HG03159 (cell line): Measurements from ENCODE around the gene LRRC74A.
"Not testable (repeated sequence)": the region's sequence is repeated elsewhere in the genome, so short reads cannot be mapped to it uniquely, and the experiment has no call there.

ENCODE experiments used
- ATAC-seq: cut with Tn5 transposase; IDR thresholded peaks from one replicate; pipeline ENCODE4 v1.9.1; 2021; ENCODE audit warnings: mild to moderate bottlenecking, moderate library complexity; ENCODE audit not compliant: unreplicated experiment

The LRRC74A gene

GRCh38 chr14:76883447-76883846 is 57.2 kb downstream of the LRRC74A start:
- ATAC-seq = no peak

DNA sequence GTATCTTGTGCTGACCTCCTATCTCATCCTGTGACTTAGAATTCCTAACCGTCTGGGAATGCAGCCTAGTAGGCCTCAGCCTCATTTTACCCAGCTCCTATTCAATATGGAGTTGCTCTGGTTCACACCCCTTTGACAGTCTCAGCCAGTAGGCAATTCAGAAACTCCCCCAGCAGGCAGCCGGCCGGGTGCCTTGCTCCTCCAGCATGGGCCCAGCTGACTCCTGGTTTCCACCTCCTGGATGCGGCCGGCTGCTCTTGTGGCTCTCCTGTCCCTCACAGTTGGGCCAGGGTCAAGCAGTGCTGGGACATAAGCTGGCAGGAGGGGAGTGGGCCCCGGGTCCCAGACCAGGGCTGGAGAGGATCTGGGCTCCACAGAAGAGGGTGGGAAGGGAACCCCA is 58.2 kb downstream of the LRRC74A start:
- ATAC-seq = no peak

GRCh38 chr14:76884853-76885276 is 58.7 kb downstream of the LRRC74A start:
- ATAC-seq = no peak

GRCh38 chr14:76887191-76887590 is 61.0 kb downstream of the LRRC74A start:
- ATAC-seq = no peak

DNA sequence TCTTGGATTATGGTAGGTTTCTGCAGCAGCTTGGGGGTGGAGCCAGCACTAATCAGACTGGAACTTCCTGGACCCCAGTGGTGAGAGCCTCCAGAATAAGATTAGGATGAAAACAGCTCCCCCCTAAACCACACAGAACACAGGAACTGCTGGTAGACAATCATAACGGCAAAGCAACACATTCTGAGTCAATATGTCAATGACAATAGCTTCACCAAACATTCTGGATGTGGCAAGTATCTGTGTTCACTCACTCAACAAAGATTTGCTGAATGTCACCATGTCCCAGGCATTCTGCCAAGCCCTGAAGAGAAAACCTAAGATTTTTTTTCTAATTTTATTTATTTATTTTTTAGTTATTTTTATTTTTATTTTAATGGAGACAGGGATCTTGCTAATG is 65.2 kb downstream of the LRRC74A start:
- ATAC-seq = no peak

DNA sequence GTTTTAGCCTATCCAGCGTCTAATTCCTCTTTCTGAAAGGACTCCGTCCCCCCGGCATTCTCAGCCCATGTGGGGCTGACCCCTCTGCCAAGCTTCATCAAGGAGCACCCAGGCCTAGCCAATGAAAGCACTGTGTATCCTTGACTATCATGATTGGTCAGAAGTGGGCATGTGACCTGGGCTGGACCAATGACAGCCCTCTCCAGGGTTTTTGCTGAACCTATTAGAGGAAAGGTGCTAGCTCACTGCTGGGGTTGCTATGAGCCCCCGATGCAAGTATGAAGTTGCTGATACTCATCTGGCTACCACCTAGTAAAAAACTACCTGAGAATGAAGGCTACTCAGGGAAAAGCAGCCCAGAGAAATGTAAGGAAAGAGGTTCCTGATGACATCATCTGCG is 68.1 kb downstream of the LRRC74A start:
- no peak for ATAC-seq

DNA sequence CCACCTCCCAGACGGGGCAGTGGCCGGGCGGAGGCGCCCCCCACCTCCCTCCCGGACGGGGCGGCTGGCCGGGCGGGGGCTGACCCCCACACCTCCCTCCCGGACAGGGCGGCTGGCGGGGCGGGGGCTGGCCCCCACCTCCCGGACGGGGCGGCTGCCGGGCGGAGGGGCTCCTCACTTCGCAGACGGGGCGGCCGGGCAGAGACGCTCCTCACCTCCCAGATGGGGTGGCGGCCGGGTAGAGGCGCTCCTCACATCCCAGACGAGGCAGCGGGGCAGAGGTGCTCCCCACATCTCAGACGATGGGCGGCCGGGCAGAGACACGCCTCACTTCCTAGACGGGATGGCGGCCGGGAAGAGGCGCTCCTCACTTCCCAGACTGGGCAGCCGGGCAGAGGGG is 71.8 kb downstream of the LRRC74A start:
- not testable (repeated sequence) for ATAC-seq

DNA sequence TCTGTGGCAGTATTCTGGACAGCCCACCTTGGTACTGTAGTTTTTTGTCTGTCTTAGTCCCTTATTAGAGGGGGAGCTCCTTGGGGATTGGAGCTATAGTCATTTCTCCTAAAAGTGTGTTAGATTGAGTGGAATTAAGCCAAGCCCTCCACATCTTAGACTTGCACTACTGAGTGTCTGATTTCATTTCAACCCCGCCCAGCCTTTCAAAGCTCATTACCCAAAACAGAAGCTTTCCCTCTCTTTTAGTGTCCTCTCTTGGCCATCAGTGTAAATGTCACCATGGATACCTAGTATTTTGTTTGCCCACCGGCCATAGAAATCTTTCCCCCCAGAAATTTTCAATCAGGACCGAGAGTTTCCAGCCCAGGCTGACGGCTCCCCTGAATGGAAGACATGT is 74.5 kb downstream of the LRRC74A start:
- no peak for ATAC-seq

GRCh38 chr14:76901171-76902055 is 75.2 kb downstream of the LRRC74A start:
- ATAC-seq = no peak

DNA sequence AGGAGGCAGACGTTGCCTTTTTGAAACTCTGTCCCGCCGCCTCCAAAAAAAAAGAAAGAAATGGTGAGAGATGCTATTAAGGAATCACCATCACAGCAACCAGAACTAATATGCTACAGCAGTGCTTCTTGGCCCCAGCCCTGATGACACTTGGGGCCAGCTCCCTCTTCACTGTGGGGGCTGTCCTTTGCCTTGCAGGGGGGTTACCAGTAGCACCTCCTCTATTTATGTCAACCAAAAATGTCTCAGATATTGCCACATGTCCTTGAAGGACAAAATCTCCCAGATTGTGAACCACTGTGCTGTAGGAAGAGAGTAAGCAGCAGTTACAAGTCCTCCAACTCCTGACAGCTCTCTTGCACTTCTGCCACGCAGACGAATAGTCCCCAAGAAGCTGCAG is 76.4 kb downstream of the LRRC74A start:
- no peak for ATAC-seq

GRCh38 chr14:76904100-76904739 is 78.0 kb downstream of the LRRC74A start:
- no peak for ATAC-seq

GRCh38 chr14:76904740-76905569 is 78.7 kb downstream of the LRRC74A start:
- peak; percentile 74 for ATAC-seq

GRCh38 chr14:76908834-76909233 is 82.6 kb downstream of the LRRC74A start:
- peak; percentile 66 for ATAC-seq

DNA sequence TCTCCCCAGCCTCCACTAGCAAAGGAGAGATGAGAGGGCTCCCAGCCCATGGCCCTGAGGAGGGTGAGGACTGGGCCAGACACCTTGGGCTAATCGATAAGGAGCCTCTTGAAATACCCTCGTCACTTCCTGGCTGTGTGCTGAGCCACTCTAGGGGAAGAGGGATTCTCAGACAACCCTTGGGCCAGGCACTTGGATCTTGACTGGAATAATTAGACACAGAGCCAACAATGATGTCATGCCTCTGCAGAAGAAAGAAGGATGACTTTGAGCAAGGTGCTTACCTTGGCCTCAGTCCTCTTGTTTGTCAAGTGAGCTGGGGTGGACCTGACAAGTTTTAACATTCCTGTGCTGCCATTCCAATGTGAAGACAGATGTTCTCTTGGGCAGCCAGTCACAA is 83.1 kb downstream of the LRRC74A start:
- ATAC-seq = no peak

DNA sequence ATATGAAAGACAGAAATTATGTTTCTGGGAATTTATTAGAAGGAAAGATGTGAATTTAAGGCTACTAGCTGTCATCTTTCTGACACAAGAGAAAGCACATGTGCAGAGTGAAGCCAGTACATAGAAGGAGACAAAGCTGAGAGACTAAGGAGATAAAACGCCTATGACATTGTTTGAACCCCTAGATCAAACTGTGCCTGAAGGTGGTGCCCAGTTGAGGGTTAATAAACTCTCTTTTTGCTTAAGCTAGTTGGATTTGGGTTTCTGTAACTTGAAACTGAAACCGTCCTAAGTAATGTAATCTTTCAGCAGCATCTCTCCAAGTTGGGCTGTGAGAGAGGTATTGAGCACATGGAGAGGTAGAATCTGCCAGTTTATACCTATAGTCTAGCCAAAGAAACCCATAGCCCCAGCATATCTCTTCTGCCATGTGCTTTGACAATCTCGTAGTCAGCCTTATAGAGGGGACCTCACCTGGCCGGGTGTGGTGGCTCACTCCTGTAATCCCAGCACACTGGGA is 84.2 kb downstream of the LRRC74A start:
- no peak for ATAC-seq

- ATAC-seq = no peak
Observed at GRCh38 chr14:76911473-76911872, 85.3 kb downstream of the LRRC74A start.

DNA sequence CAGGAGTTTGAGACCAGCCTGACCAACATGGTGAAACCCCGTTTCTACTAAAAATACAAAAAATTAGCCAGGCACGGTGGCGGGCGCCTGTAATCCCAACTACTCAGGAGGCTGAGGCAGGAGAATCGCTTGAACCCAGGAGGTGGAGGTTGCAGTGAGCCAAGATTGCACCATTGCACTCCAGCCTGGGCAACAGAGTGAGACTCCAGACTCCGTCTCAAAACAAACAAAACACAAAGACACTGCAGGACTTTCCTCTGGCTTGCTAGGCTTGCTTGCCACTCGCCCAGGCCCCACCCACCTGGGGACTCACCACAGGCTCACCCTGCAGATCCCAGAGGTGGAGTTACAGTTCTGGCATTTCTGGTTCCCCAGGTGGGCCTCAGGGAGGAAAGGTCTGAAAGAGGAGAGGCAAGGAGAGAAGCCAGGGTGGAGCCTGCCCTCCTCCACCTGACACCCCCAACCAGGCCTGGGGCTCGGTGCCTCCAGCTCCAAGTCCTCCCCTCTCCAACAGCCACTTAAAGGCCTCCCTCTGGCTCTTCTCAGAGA is 88.4 kb downstream of the LRRC74A start:
- not testable (repeated sequence) for ATAC-seq

DNA sequence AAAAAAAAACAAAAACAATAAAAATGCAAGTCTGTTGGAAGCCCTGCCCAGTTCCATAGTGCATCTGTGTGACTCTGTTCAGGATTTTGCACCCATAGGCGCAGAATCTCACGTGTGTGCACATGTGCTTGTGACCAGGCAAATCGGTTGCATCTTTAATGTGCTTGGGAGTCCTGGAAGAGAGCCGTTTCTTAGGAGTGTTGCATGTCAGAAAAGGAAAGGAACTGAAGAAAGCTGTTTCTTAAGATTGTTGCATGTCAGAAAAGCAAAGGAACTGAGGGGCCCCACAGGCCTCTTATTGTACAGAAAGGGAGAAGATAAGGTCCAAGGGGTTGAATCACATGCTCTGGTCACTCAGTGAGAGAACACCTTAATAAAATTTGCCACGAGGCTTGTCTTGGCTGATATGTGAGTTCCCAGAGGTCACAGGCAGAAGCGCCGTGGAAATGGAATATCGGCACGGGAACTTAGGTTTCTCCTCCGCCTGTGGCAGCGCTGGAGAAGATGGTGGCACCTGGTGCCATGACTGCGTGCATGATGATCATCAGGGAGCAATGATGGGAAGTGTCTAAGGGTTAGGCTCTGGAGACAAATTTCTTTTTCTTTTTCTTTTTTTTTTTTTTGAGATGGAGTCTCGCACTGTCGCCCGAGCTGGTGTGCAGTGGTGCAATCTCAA is 90.0 kb downstream of the LRRC74A start:
- no peak for ATAC-seq

DNA sequence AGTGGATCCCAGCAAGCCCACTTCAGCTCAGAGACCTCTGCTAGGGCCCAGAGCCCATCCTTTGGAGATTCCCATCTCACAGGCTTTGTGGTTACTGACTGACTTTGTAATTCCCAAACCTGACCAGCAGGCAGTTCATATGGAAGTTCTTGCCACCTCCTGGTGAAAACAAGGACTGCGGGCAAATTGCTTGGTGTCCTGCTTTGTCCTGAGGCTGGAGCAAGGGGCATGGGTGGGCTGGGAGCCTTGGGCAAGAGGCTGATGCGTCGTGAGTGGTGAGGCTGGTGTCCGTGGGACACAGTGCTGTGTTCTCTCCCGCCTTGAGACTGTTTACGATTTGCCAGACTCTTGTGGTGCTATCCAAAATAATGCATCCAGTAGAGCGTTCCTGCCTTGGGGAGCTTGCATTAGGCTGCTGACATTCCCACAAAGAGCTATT is 91.0 kb downstream of the LRRC74A start:
- no peak for ATAC-seq

GRCh38 chr14:76917745-76918255 is 91.6 kb downstream of the LRRC74A start:
- ATAC-seq = no peak
